ENCODE results near the gene SNTB2.
"Not testable (repeated sequence)": the region's sequence is repeated elsewhere in the genome, so short reads cannot be mapped to it uniquely, and the experiment has no call there.

The SNTB2 gene

GRCh38 chr16:69233124-69233523, 46.2 kb downstream of the SNTB2 start:
- no peak for DNase-seq (ENCODE audit: low spot score)
- no peak for FAIRE-seq

GRCh38 chr16:69234460-69234859, 47.5 kb downstream of the SNTB2 start:
- DNase-seq (ENCODE audit: low spot score) = no peak
- no peak for FAIRE-seq

GRCh38 chr16:69236319-69236718, 49.4 kb downstream of the SNTB2 start:
- no peak for DNase-seq (ENCODE audit: low spot score)
- no peak for FAIRE-seq

GRCh38 chr16:69237296-69237695, 50.3 kb downstream of the SNTB2 start:
- DNase-seq (ENCODE audit: low spot score) (no peak), FAIRE-seq (no peak)

GRCh38 chr16:69239851-69240250, 52.9 kb downstream of the SNTB2 start:
- FAIRE-seq = no peak
- DNase-seq (ENCODE audit: low spot score) = no peak

GRCh38 chr16:69240331-69240730, 53.4 kb downstream of the SNTB2 start:
- no peak for DNase-seq (ENCODE audit: low spot score)
- no peak for FAIRE-seq

- no peak for DNase-seq (ENCODE audit: low spot score)
- FAIRE-seq = no peak
Measured at GRCh38 chr16:69241926-69242325, 55.0 kb downstream of the SNTB2 start.

- no peak for FAIRE-seq
- DNase-seq (ENCODE audit: low spot score) = no peak
Measured at GRCh38 chr16:69243479-69243878, 56.5 kb downstream of the SNTB2 start.

- DNase-seq (ENCODE audit: low spot score) = no peak
- no peak for FAIRE-seq
Measured at GRCh38 chr16:69244336-69244735, 57.4 kb downstream of the SNTB2 start.

- DNase-seq (ENCODE audit: low spot score) = no peak
- FAIRE-seq = no peak
Measured at GRCh38 chr16:69250081-69250480, 63.1 kb downstream of the SNTB2 start.

GRCh38 chr16:69253870-69254341, 66.9 kb downstream of the SNTB2 start:
- no peak for FAIRE-seq
- DNase-seq (ENCODE audit: low spot score) = no peak

GRCh38 chr16:69259428-69259764, 72.4 kb downstream of the SNTB2 start:
- not testable (repeated sequence) for DNase-seq (ENCODE audit: low spot score); FAIRE-seq

- FAIRE-seq (no peak), DNase-seq (ENCODE audit: low spot score) (no peak)
Measured at GRCh38 chr16:69260019-69260418, 73.1 kb downstream of the SNTB2 start.

GRCh38 chr16:69260506-69260905, 73.5 kb downstream of the SNTB2 start:
- FAIRE-seq (no peak), DNase-seq (ENCODE audit: low spot score) (no peak)

- DNase-seq (ENCODE audit: low spot score) (no peak), FAIRE-seq (no peak)
Measured at GRCh38 chr16:69266334-69267063, 79.5 kb downstream of the SNTB2 start.

- FAIRE-seq (no peak), DNase-seq (ENCODE audit: low spot score) (no peak)
Measured at GRCh38 chr16:69267633-69268032, 80.7 kb downstream of the SNTB2 start.

- FAIRE-seq = no peak
- no peak for DNase-seq (ENCODE audit: low spot score)
Measured at GRCh38 chr16:69270395-69270794, 83.4 kb downstream of the SNTB2 start.

GRCh38 chr16:69270831-69271230, 83.9 kb downstream of the SNTB2 start:
- FAIRE-seq = no peak
- no peak for DNase-seq (ENCODE audit: low spot score)

GRCh38 chr16:69273009-69273408, 86.0 kb downstream of the SNTB2 start:
- no peak for FAIRE-seq
- no peak for DNase-seq (ENCODE audit: low spot score)

- no peak for DNase-seq (ENCODE audit: low spot score)
- no peak for FAIRE-seq
Measured at GRCh38 chr16:69274699-69275235, 87.8 kb downstream of the SNTB2 start.

GRCh38 chr16:69276148-69277115, 89.5 kb downstream of the SNTB2 start:
- FAIRE-seq (no peak), DNase-seq (ENCODE audit: low spot score) (no peak)

- FAIRE-seq (no peak), DNase-seq (ENCODE audit: low spot score) (no peak)
Measured at GRCh38 chr16:69277413-69277812, 90.4 kb downstream of the SNTB2 start.

Measured in urothelium cell line (cell line).